H1 (cell line): ENCODE measurements around the gene CCSAP. TPM values are rescaled to one million over a fixed set of nuclear protein-coding genes. Genes with fewer than 3 reads are reported as not detected.

Source experiments
- CHD1 ChIP-seq: IDR thresholded peaks from 2 replicates; pipeline ENCODE4 v1.6.1; 2012; ENCODE audit warnings: low read depth, low read length, improper control_type of control experiment
- POLR2A ChIP-seq, 2 experiments: IDR thresholded peaks; 1 replicate in 1 of 2; 2 replicates in 1 of 2; pipeline ENCODE4 v1.6.1; 2011; ENCODE audit warnings: low read depth in 2 of 2, low read length in 2 of 2, mild to moderate bottlenecking in 2 of 2; ENCODE audit errors: control extremely low read depth in 1 of 2
- TCF12 ChIP-seq: IDR thresholded peaks from 2 replicates; pipeline ENCODE4 v1.6.1; 2011; ENCODE audit warnings: low read depth, mild to moderate bottlenecking, low read length
- polyA plus RNA-seq, 7 experiments: library from polyadenylated mRNA; depleted of rRNA in 3 of 7; stranded (reverse) in 5 of 7; unstranded in 2 of 7; fragments of >200 nt in 5 of 7; fragments of 200-250 nt in 2 of 7; gene quantifications; 1 replicate in 5 of 7; 2 replicates in 1 of 7; 4 replicates in 1 of 7; pipeline versions ENCODE4 v1.2.1 to v1.2.3, GENCODE V29; 2011 to 2013; ENCODE audit warnings: missing spikeins in 2 of 7, mixed read lengths in 2 of 7
- total RNA-seq: library from RNA; stranded (reverse); fragmentation: NEBNext Ultra II Directional; extraction: Animal tissue kit (Norgen Biotek cat#: 25700); gene quantifications from 2 replicates; pipeline ENCODE4 v1.2.1, GENCODE V29; 2021
- TF ChIP-seq, protein P1 (sequence below): fragments of 300-600 bp; sonication (generic); IDR thresholded peaks from 2 replicates; pipeline ENCODE4 v1.7.1; 2012; ENCODE audit warnings: low read length, moderate library complexity, mild to moderate bottlenecking, inconsistent platforms; ENCODE audit not compliant: insufficient replicate concordance

Gene CCSAP
- total and polyA plus RNA-seq, 2 of the 8 experiments (the other 6 are each of a cell fraction or from before 2014, with no cell fraction given) = 3.5 to 17.2 TPM

DNA sequence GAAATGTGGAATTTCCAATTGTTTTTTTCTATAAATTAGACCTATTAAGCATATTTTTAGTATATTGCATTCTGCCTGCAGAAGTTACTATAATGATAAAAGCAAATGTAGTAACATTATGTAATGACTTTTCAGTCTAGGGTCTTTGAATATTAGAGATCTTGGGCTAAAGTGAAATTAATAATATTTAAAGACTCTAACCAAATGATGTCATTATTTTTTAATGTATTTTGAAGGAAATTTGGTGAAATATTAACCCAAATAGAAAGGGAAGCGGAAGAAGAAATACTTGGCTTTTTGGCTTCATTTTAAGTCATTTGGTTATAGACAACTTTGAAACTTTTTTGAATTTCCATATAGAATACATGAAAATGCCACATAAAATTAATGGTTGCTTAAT lies 45.1 kb downstream of the CCSAP start (continued):
- TF ChIP-seq, protein P1, sequence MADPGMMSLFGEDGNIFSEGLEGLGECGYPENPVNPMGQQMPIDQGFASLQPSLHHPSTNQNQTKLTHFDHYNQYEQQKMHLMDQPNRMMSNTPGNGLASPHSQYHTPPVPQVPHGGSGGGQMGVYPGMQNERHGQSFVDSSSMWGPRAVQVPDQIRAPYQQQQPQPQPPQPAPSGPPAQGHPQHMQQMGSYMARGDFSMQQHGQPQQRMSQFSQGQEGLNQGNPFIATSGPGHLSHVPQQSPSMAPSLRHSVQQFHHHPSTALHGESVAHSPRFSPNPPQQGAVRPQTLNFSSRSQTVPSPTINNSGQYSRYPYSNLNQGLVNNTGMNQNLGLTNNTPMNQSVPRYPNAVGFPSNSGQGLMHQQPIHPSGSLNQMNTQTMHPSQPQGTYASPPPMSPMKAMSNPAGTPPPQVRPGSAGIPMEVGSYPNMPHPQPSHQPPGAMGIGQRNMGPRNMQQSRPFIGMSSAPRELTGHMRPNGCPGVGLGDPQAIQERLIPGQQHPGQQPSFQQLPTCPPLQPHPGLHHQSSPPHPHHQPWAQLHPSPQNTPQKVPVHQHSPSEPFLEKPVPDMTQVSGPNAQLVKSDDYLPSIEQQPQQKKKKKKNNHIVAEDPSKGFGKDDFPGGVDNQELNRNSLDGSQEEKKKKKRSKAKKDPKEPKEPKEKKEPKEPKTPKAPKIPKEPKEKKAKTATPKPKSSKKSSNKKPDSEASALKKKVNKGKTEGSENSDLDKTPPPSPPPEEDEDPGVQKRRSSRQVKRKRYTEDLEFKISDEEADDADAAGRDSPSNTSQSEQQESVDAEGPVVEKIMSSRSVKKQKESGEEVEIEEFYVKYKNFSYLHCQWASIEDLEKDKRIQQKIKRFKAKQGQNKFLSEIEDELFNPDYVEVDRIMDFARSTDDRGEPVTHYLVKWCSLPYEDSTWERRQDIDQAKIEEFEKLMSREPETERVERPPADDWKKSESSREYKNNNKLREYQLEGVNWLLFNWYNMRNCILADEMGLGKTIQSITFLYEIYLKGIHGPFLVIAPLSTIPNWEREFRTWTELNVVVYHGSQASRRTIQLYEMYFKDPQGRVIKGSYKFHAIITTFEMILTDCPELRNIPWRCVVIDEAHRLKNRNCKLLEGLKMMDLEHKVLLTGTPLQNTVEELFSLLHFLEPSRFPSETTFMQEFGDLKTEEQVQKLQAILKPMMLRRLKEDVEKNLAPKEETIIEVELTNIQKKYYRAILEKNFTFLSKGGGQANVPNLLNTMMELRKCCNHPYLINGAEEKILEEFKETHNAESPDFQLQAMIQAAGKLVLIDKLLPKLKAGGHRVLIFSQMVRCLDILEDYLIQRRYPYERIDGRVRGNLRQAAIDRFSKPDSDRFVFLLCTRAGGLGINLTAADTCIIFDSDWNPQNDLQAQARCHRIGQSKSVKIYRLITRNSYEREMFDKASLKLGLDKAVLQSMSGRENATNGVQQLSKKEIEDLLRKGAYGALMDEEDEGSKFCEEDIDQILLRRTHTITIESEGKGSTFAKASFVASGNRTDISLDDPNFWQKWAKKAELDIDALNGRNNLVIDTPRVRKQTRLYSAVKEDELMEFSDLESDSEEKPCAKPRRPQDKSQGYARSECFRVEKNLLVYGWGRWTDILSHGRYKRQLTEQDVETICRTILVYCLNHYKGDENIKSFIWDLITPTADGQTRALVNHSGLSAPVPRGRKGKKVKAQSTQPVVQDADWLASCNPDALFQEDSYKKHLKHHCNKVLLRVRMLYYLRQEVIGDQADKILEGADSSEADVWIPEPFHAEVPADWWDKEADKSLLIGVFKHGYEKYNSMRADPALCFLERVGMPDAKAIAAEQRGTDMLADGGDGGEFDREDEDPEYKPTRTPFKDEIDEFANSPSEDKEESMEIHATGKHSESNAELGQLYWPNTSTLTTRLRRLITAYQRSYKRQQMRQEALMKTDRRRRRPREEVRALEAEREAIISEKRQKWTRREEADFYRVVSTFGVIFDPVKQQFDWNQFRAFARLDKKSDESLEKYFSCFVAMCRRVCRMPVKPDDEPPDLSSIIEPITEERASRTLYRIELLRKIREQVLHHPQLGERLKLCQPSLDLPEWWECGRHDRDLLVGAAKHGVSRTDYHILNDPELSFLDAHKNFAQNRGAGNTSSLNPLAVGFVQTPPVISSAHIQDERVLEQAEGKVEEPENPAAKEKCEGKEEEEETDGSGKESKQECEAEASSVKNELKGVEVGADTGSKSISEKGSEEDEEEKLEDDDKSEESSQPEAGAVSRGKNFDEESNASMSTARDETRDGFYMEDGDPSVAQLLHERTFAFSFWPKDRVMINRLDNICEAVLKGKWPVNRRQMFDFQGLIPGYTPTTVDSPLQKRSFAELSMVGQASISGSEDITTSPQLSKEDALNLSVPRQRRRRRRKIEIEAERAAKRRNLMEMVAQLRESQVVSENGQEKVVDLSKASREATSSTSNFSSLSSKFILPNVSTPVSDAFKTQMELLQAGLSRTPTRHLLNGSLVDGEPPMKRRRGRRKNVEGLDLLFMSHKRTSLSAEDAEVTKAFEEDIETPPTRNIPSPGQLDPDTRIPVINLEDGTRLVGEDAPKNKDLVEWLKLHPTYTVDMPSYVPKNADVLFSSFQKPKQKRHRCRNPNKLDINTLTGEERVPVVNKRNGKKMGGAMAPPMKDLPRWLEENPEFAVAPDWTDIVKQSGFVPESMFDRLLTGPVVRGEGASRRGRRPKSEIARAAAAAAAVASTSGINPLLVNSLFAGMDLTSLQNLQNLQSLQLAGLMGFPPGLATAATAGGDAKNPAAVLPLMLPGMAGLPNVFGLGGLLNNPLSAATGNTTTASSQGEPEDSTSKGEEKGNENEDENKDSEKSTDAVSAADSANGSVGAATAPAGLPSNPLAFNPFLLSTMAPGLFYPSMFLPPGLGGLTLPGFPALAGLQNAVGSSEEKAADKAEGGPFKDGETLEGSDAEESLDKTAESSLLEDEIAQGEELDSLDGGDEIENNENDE = no peak
- TF ChIP-seq TCF12 (no peak), CHD1 (no peak), POLR2A (IDR thresholded peaks at IDR 0.05; ENCODE audit: control extremely low read depth in 1 of 2, low read depth in 2 of 2, low read length in 2 of 2) (no peak)
